Peyer's patch (tissue), 4 donors: ENCODE data around the gene PARD3B.

Experiments used
- CTCF ChIP-seq, 6 experiments: fragments of 450-650 bp in 4 of 6; fragments of 200-600 bp in 2 of 6; sonication (generic) in 1 of 6; IDR thresholded peaks; one replicate each; pipeline ENCODE4 v1.5.1; 2017 to 2019; ENCODE audit warnings: antibody characterized with exemption in 6 of 6, mild to moderate bottlenecking in 3 of 6, moderate library complexity in 1 of 6
- POLR2A ChIP-seq, 2 donors: fragments of 450-650 bp; IDR thresholded peaks; one replicate each; pipeline ENCODE4 v1.5.1; 2017; ENCODE audit warnings: antibody characterized with exemption in 2 of 2, mild to moderate bottlenecking in 2 of 2, moderate library complexity in 2 of 2

GRCh38 chr2:204497855-204498254 lies 47.4 kb upstream of the PARD3B start:
- no peak for TF ChIP-seq CTCF (IDR thresholded peaks at IDR 0.05)
- no peak for TF ChIP-seq POLR2A (IDR thresholded peaks at IDR 0.05)
